Measurements from ENCODE around the gene RAP2C. TPM values are rescaled to one million over a fixed set of nuclear protein-coding genes. Genes with fewer than 3 reads are reported as not detected.

Gene RAP2C
- total RNA-seq, 1 experiment from 2014 or later = 52.7 TPM

GRCh38 chrX:132263127-132263526, 43.9 kb upstream of the RAP2C start:
- TF ChIP-seq CTCF (conservative IDR thresholded peaks at IDR 0.05) = no peak
- Mint-ChIP-seq H3K27ac (no peak overlapping the region), H3K9me3 (peaks cover 0 to 5% of the 10 kb centered on the region in 2 experiments; a peak in 2 of 5 replicates), H3K4me1 (no peaks in the 10 kb centered on the region), H3K27me3 (ENCODE audit: low read depth) (no peaks in the 10 kb centered on the region), H3K4me3 (no peak overlapping the region), H3K36me3 (ENCODE audit: insufficient read depth in 1 of 3, low read depth in 3 of 3) (no peaks in the 10 kb centered on the region)
- Histone ChIP-seq H4K8ac (replicated peaks; ENCODE audit: insufficient read length, low read depth, low read length) (no peak overlapping the region), H2AK5ac (ENCODE audit: insufficient read length, low read length) (no peak overlapping the region), H3K9ac (ENCODE audit: extremely low read depth, insufficient read length, low read length) (no peak overlapping the region), H2BK5ac (ENCODE audit: insufficient read length, low read length) (no peak overlapping the region), H3K4me1 (ENCODE audit: insufficient read depth, low read length) (no peaks in the 10 kb centered on the region), H3K18ac (ENCODE audit: insufficient read length, low read depth, low read length) (no peak overlapping the region), H4K20me1 (ENCODE audit: control insufficient read depth, insufficient read depth, insufficient read length) (no peaks in the 10 kb centered on the region), H2AFZ (ENCODE audit: low read length) (no peak overlapping the region), H2BK120ac (ENCODE audit: low read depth, low read length, poor library complexity, severe bottlenecking) (no peak overlapping the region), H3K4me2 (ENCODE audit: insufficient read depth, insufficient read length, low read length) (no peak overlapping the region), H3K27ac (ENCODE audit: insufficient read length, low read depth, low read length) (no peak overlapping the region), H4K91ac (ENCODE audit: insufficient read length, low read depth, low read length) (no peak overlapping the region), H3K23me2 (ENCODE audit: insufficient read length, low read depth, low read length, poor library complexity, severe bottlenecking) (no peaks in the 10 kb centered on the region), H3K9me3 (ENCODE audit: control insufficient read depth, low read depth, low read length) (no peaks in the 10 kb centered on the region), H3K79me1 (ENCODE audit: insufficient read depth, low read depth, low read length, poor library complexity, severe bottlenecking) (no peaks in the 10 kb centered on the region), H3K79me2 (ENCODE audit: insufficient read depth, low read length) (no peaks in the 10 kb centered on the region), H3K27me3 (ENCODE audit: insufficient read depth, low read length) (no peaks in the 10 kb centered on the region), H3K23ac (ENCODE audit: insufficient read length, low read depth, low read length) (no peak overlapping the region), H2BK20ac (ENCODE audit: low read depth, low read length, poor library complexity, severe bottlenecking) (no peak overlapping the region), H3K56ac (ENCODE audit: insufficient read length, low read depth, low read length) (no peak overlapping the region), H3K14ac (ENCODE audit: insufficient read depth, low read length) (no peak overlapping the region), H2BK12ac (ENCODE audit: insufficient read length, low read depth, low read length) (no peak overlapping the region), H4K5ac (ENCODE audit: insufficient read length, low read depth, low read length) (no peak overlapping the region), H2BK15ac (ENCODE audit: low read depth, low read length) (no peak overlapping the region), H3K4ac (ENCODE audit: low read depth, low read length) (no peak overlapping the region), H3T11ph (ENCODE audit: low read length) (no peak overlapping the region)
- no peak for DNase-seq
- no CpG with 5 or more reads among the region's 3 CpGs for WGBS (ENCODE audit: extremely low coverage, insufficient read length, low lambda C conversion rate)
